Stimulated activated CD4-positive, alpha-beta T cell treated with anti-CD3 and anti-CD28 coated beads, Interleukin-4, amount 100 ng/mL, for 4 hours (primary cell): ENCODE results near the gene C10orf143.
"Not testable (repeated sequence)": the region's sequence is repeated elsewhere in the genome, so short reads cannot be mapped to it uniquely, and the experiment has no call there.

Source experiments
- DNase-seq, 2 experiments: peaks; one replicate each; pipeline ENCODE4 v3.0.0-alpha.2; 2020

C10orf143 gene

DNA sequence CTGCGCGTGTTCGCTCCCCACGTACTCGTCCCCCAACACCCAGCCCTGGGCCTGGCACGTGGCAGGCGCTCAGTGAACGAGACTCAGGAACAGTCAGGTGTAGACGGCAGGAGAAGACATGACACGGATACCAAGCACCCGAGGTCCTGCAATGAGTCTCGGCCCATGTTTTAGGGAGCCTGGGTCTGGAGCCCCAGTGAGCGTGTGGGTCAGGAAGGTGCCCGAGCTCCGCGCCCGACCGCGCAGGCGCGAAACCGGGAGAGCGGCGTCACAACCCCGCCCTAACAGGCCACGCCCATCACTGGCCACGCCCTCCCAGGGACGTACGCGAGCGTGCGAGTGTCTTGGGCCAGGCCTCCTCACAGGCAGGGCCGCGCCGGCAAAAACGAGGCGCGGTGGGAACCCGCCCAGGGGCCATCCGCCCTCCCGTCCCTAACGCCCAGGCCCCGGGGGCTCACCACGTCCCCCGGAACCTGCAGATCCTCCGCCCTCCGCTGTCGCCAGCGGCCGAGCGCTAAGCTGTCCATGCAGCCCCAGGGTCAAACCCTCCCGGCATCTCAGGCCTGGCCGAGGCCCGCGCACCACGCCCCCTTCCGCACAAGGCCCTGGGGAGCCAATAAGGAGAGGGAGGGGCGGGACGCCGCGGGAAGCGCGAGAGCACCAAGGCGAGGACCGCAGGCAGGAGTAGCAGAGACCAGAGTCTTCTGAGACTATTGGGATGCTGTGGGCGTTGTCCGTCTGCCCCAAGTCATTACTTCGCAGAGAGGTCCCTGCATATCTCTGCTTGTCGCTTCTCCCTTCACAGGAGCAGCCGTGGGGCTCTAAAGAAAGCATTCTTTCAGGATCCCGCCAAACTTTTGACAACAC lies at the start of gene C10orf143:
Gene C10orf143, minus strand, starts transcription at position 585 of the 867 bp plus-strand sequence. Its CDS starts 58 bp downstream, at position 527.
- peak; percentile 96 to 99 for DNase-seq

- no peak for DNase-seq
Observed at GRCh38 chr10:130159192-130159794, 48.7 kb upstream of the C10orf143 start.

GRCh38 chr10:130146042-130146441 lies 35.4 kb upstream of the C10orf143 start:
- no peak for DNase-seq

- DNase-seq = no peak
Observed at GRCh38 chr10:130141878-130142277, 31.2 kb upstream of the C10orf143 start.

GRCh38 chr10:130141460-130141859 lies 30.8 kb upstream of the C10orf143 start:
- DNase-seq = no peak

DNA sequence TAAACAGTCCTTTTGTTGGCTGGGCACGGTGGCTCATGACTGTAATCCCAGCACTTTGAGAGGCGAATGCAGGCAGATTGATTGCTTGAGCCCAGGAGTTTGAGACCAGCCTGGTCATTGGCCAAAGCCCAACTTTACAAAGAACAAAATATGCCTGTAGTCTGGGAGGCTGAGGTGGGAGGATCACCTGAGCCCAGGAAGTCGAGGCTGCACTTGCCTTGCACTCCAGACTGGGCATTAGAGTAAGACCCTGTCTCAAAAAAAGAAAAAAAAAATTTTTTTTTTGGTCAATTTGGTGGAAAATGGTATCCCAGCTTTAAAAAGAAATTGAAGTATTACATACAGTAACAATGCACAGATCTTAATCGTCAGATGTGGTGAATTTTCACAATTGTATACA lies 30.4 kb upstream of the C10orf143 start:
- no peak for DNase-seq

DNA sequence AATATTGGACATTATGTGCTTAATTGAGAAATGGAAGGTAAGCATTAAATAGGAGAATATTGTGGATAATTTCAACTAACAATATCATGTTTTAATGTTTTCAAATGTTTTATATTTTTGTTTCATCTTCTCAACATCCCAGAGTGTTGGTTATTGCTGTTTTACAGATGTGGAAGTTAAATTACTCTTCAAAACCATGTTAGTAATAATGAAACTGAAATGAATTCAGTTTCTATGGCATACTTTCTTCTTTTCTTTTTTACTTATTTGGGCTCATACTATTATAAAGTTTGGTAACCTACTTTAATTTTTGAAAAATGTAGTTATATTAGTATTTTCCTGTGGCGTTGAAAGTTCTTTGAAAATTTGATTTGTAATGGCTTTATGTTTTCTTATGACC lies 29.8 kb upstream of the C10orf143 start:
- DNase-seq = no peak

DNA sequence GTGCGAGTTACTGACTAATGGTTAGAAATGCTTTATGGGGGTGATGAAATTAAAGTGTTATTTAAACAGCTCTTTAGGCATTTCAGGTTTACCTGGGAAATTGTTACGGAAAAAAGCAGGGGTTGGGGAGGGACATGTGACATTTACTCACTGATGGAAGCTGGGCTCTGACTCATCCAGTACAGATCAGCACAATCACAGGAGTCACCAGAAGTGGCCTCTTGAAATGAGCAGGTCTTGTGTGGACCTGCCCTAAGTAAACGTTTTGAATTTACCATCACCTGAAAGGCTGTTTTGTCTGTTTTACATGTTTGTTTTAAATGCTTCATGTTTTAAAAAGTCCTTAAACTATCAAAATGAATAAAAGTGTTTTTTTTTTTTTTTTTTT lies 27.8 kb upstream of the C10orf143 start:
- peak in 1 of 2 experiments; percentile 46 for DNase-seq

DNA sequence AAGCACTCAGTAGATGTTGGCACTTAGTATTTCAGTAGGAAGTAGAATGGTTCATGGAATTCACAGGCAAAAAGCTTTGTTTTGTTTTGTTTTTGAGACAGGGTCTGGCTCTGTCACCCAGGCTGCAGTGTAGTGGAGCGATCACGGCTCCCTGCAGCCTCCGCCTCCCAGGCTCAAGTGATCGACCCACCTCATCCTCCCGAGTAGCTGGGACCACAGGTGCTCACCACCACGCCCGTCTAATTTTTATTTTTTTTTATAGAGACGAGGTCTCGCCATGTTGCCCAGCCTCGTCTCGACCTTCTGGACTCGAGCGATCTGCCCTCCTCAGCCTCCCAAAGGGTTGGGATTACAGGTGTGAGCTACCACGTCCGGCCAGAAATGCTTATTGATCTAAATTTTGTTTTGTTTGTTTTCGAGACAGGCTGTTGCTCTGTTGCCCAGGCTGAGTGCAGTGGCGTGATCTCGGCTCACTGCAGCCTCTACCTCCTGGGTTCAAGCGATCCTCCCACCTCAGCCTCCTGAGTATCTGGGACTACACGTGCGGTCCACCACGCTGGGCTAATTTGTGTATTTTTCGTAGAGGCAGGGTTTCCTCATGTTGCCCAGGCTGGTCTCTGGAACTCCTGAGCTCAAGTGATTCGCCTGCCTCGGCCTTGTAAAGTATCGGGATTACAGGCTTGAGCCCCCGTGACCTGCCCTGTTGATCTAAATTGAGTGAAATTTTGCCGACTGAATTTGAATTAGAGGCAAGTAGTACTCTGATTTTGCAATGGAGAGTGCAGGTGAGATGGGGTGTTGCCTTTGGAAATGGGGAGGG lies 27.2 kb upstream of the C10orf143 start:
- DNase-seq = no peak

DNA sequence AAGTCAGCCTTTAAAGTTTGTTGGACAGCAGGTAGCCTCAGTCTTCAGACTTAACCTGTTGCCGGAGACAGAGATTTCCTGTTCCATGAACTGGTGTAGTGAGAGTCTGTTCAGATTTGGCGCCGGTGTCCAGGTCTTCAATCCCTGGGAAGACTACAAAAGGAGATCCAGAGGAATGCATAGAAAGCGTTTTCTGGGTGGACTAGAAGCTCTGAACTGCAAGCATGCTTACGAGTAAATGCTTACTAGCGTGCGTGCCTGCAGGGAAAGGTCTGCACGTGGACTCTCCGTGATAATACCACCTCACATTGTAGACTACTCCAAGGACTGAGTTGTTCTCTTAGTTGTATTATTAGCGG lies 26.4 kb upstream of the C10orf143 start:
- no peak for DNase-seq

DNA sequence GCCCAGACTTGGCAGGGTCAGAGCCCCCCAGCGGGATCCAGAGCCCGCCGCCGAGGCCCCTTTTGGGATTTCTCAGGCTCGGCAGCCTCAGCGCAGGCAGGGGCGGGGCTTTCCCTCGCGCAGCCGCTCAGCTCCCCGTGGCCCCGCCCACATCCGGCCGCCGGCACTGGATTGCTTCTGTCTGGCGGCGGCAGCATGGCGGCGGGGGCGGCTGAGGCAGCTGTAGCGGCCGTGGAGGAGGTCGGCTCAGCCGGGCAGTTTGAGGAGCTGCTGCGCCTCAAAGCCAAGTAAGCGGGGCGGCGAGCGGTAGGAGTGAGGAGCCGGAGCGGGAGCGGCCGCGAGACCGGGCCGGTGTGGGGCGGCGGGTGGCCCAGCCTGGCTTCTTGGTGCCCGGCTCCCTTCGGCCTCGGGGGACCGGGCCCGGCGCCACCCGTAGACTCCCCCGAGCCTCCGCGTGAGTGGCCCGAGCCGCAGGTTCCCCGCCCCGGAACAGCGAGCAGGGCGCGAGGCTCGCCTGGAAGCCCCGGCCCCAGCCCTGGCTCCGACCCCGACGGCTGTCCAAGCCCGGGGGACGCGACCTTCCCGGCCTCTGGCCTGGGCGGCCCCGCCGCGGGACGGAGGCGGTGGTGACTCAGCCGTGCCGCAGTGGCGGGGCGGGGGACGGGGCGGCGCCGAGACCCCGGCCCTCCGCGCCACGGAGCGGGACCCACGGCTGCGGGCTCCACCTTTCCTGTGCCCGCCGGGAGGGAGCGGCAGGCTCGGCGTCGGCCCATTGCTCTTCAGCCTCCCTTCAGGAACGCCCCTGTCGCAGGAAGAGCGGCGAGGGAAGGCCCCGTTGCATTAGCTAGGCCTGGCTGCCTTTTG lies 25.8 kb upstream of the C10orf143 start, which contains the start of gene GLRX3:
Gene GLRX3, plus strand, starts transcription at position 166 of the 864 bp plus-strand sequence. Its CDS starts 30 bp downstream, at position 196.
- peak; percentile 87 to 94 for DNase-seq

GRCh38 chr10:130135676-130136225 lies 25.1 kb upstream of the C10orf143 start:
- DNase-seq = peak in 1 of 2 experiments; percentile 11

- no peak for DNase-seq
Observed at GRCh38 chr10:130128922-130129321, 18.3 kb upstream of the C10orf143 start.

DNA sequence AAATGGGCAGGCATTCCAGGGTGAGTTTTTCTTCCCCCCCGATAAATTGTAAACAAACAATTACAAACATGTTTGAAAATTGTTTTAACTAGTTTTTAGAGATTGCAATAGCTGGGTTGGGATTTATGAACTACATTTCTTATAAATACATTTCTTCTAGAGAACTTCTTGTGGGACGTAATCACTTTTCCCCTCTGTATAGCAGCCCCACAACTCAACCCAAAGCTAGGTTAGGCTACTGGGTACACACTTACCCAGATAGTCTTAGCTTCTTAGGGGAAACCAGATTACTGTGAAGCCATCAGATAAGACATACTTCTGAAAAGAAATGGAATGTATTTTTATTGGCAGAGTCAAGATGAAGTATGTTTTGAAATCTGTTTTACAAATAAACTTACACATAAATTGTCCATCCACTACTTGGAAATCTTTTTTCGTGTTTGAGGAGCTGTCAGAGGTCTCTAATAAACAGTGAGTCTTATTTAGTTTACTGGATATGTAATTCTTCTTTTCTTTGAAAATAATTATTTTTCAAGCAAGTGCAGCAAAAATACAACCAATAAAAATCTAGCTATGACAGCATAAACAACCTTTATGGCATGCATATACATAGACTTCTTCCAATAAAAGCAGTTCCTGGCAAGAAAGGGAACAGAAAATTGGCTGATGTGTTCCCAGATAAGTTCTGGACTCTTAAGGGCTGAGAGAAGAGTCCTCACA lies 17.6 kb upstream of the C10orf143 start:
- DNase-seq = no peak

DNA sequence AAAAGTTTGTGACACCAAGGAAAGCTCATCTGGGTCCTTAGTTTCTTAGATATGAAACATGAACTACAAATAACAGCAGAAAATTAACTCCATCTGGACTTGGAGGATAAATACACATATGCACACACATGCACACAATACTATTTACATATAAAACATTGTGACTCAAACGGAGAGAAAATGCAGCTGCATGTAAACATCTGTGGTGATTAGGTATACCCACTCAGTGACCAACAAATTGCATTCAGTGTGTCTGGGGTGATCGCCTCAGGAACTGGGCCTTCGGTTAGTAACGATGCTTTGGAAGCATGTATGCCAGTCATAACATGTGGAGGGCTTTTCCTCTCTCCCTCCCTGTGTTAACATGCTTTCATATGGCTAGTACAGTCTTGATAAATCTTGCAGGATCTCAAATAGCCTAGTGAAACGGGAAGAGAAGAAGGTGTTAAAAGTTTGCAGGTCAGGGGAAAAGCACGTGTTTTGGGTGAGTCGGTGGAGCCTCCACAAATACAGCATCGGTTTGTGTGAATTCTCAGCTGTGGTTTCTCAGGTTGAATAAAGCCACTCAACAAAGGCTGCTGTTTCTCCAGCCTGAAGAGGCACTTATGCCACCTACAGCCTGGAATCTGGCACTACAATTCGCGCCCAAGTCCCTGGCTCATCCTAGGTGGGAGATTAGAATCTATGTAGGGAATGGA lies 16.9 kb upstream of the C10orf143 start:
- DNase-seq = peak; percentile 42 to 45

DNA sequence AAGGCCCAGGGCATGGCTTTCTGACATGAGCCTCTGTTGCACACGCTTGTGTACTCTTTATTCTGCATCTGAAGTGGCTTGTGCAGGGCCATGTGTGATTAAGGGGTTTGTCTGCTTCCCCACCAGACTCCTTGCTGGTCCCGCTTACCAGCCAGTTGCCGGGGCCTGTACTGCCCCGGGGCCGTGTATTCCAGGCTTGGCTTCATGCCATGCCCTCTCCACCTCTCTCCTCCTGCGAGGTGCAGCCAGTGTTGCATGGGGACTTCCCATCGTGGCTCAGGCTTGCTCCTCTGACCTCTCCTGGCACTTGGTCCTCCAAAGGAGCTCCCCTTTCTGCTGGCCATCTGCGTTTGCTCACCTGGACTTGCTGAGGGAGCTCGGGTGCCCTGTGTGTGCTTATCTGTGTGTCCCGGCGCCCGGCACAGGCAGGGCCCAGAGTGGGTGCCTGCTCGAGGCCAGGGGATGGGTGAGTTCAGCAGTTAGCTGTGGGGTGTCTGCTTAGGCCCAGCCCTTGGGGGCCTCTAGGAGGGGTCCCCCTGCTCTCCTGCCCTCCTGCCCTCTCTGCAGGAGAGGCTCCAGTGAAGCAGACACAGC lies 11.0 kb upstream of the C10orf143 start:
- DNase-seq = no peak

DNA sequence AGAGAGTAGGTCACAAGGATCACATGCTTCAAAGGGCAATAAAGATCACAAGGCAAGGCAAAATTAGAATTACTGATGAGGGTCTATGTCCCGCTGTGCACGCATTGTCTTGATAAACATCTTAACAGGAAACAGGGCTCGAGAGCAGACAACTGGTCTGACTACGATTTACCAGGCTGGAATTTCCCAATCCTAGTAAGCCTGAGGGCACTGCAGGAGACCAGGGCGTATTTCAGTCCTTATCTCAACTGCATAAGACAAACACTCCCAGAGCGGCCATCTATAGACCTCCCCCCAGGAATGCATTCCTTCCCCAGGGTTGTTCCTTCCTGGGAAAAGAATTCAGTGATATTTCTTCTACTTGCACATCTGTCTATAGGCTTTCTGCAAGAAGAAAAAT lies 6.9 kb upstream of the C10orf143 start:
- DNase-seq = not testable (repeated sequence)

- DNase-seq = not testable (repeated sequence)
Observed at GRCh38 chr10:130116942-130117341, 6.3 kb upstream of the C10orf143 start.

- DNase-seq = no peak
Observed at GRCh38 chr10:130112821-130113220, 2.2 kb upstream of the C10orf143 start.

DNA sequence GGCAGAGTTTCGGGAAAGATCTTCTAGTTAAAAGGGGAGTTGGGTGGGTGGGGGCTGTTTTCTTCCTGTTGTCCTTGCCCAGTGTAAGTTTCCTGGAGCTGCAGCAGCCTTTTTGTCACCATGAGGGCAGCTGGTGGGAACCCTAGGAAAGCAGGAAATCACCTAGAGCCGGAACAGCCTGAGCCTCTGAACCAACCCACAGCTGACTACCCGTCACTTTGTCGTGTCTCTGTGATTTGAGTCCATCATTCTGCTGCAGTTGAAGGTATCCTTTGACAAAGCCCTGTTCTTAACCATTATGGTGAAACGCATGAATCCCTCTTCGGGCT lies 1.2 kb upstream of the C10orf143 start:
- DNase-seq = no peak
